HepG2 (cell line): Measurements from ENCODE around the gene CUL4A. TPM values are rescaled to one million over a fixed set of nuclear protein-coding genes. Genes with fewer than 3 reads are reported as not detected.

Source experiments
- ELF4 ChIP-seq: sonication (generic); formaldehyde crosslinking; IDR thresholded peaks from 2 replicates; pipeline ENCODE4 v1.5.0; 2020; ENCODE audit warnings: missing genetic modification reagents, mild to moderate bottlenecking, moderate library complexity, borderline replicate concordance
- KLF13 ChIP-seq: sonication (generic); formaldehyde crosslinking; IDR thresholded peaks from 2 replicates; pipeline ENCODE4 v1.4.0; 2020; ENCODE audit warnings: mild to moderate bottlenecking, missing genetic modification reagents
- NR2F2 ChIP-seq: IDR thresholded peaks from 2 replicates; pipeline ENCODE4 v1.6.1; 2012; ENCODE audit warnings: low read depth, inconsistent platforms, borderline replicate concordance
- RFXANK ChIP-seq: IDR thresholded peaks from 2 replicates; pipeline ENCODE4 v1.6.1; 2016
- TBX2 ChIP-seq: sonication (generic); formaldehyde crosslinking; IDR thresholded peaks from 2 replicates; pipeline ENCODE4 v1.5.0; 2020; ENCODE audit warnings: missing genetic modification reagents, mild to moderate bottlenecking, borderline replicate concordance
- ZBTB21 ChIP-seq: sonication (generic); formaldehyde crosslinking; IDR thresholded peaks from 2 replicates; pipeline ENCODE4 v1.4.0; 2020; ENCODE audit warnings: missing genetic modification reagents
- ZBTB38 ChIP-seq: sonication (generic); formaldehyde crosslinking; IDR thresholded peaks from 2 replicates; pipeline ENCODE4 v1.5.1; 2020; ENCODE audit warnings: mild to moderate bottlenecking, missing genetic modification reagents
- ZMAT3 ChIP-seq: sonication (generic); formaldehyde crosslinking; conservative IDR thresholded peaks from 2 replicates; pipeline ENCODE4 v1.7.0; 2021; ENCODE audit warnings: missing genetic modification reagents
- ZNF337 ChIP-seq: sonication (generic); formaldehyde crosslinking; IDR thresholded peaks from 2 replicates; pipeline ENCODE4 v1.5.1; 2020; ENCODE audit warnings: missing genetic modification reagents, low read depth, mild to moderate bottlenecking, borderline replicate concordance
- ZNF33A ChIP-seq: sonication (generic); formaldehyde crosslinking; IDR thresholded peaks from 2 replicates; pipeline ENCODE4 v1.5.1; 2020; ENCODE audit warnings: missing genetic modification reagents, mild to moderate bottlenecking, moderate library complexity, borderline replicate concordance
- ZNF354B ChIP-seq: sonication (generic); formaldehyde crosslinking; IDR thresholded peaks from 2 replicates; pipeline ENCODE4 v1.8.0; 2022; ENCODE audit warnings: mild to moderate bottlenecking, missing genetic modification reagents
- ZNF577 ChIP-seq: sonication (generic); formaldehyde crosslinking; IDR thresholded peaks from 2 replicates; pipeline ENCODE4 v1.4.0; 2020; ENCODE audit warnings: mild to moderate bottlenecking, low read depth, missing genetic modification reagents, borderline replicate concordance
- ZSCAN21 ChIP-seq: sonication (generic); formaldehyde crosslinking; IDR thresholded peaks from 2 replicates; pipeline ENCODE4 v1.8.0; 2022; ENCODE audit warnings: mild to moderate bottlenecking, missing genetic modification reagents, moderate library complexity, borderline replicate concordance
- polyA plus RNA-seq, 8 experiments: library from polyadenylated mRNA; depleted of rRNA in 3 of 8; stranded (reverse) in 7 of 8; unstranded in 1 of 8; fragments of >200 nt; fragmentation: Illumina TruSeq in 4 of 8; extraction: Trizol in 4 of 8; gene quantifications; 2 replicates each; pipeline versions ENCODE4 v1.2.1 to v1.2.3, GENCODE V29; 2011 to 2016; ENCODE audit warnings: low read depth in 4 of 8, missing spikeins in 1 of 8, mixed read lengths in 1 of 8; ENCODE audit not compliant: insufficient read depth in 1 of 8
- total RNA-seq, 5 experiments: library from RNA; depleted of rRNA; stranded (reverse); fragments of >200 nt; fragmentation: Illumina TruSeq; extraction: Trizol; gene quantifications; 2 replicates each; pipeline ENCODE4 v1.2.3, GENCODE V29; 2016; ENCODE audit warnings: low read depth in 1 of 5
- TF ChIP-seq, protein P1 (sequence below): sonication (generic); formaldehyde crosslinking; IDR thresholded peaks from 2 replicates; pipeline ENCODE4 v1.5.1; 2020; ENCODE audit warnings: mild to moderate bottlenecking, missing genetic modification reagents, borderline replicate concordance
- TF ChIP-seq, protein P2 (sequence below): sonication (generic); formaldehyde crosslinking; IDR thresholded peaks from 2 replicates; pipeline ENCODE4 v1.4.0; 2020; ENCODE audit warnings: missing genetic modification reagents
- TF ChIP-seq, protein P3 (sequence below): sonication (generic); formaldehyde crosslinking; IDR thresholded peaks from 2 replicates; pipeline ENCODE4 v1.5.0; 2020; ENCODE audit warnings: missing genetic modification reagents
- TF ChIP-seq, protein P4 (sequence below): sonication (generic); formaldehyde crosslinking; IDR thresholded peaks from 2 replicates; pipeline ENCODE4 v1.8.1; 2023; ENCODE audit warnings: mild to moderate bottlenecking, moderate library complexity, missing genetic modification reagents
- TF ChIP-seq, protein P5 (sequence below): sonication (generic); formaldehyde crosslinking; IDR thresholded peaks from 2 replicates; pipeline ENCODE4 v1.8.1; 2023; ENCODE audit warnings: mild to moderate bottlenecking, missing genetic modification reagents, borderline replicate concordance
- TF ChIP-seq, protein P6 (sequence below): sonication (generic); formaldehyde crosslinking; IDR thresholded peaks from 2 replicates; pipeline ENCODE4 v1.5.1; 2020; ENCODE audit warnings: missing genetic modification reagents, mild to moderate bottlenecking, borderline replicate concordance

The CUL4A gene
- total and polyA plus RNA-seq, 2 of the 13 experiments (the other 11 are each of a cell fraction or from before 2014, with no cell fraction given) = 51.2 to 75.3 TPM

DNA sequence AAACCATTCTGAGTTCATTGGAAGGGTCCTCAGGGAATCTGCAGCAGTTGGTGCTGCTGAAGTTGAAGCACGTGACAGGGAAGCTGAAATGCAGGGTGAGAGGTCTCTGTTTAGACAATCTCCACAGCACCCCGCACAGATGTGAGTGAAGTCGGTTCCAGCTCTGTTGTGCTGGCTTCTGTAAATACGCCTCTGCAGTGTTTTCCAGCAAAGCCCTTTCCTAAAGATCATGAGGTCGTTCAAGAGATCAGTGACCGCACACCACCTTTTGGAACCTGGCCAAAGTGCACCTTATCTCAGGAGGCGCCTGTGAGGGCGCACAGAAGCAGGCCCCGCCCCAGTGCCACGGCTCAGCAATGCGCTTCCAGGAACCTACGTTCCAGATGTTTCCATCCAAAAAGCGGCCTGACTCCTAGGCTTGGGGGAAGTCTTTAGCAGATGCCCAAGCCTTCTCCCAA, 10.8 kb downstream of the CUL4A start (continued):
- TF ChIP-seq, protein P1, sequence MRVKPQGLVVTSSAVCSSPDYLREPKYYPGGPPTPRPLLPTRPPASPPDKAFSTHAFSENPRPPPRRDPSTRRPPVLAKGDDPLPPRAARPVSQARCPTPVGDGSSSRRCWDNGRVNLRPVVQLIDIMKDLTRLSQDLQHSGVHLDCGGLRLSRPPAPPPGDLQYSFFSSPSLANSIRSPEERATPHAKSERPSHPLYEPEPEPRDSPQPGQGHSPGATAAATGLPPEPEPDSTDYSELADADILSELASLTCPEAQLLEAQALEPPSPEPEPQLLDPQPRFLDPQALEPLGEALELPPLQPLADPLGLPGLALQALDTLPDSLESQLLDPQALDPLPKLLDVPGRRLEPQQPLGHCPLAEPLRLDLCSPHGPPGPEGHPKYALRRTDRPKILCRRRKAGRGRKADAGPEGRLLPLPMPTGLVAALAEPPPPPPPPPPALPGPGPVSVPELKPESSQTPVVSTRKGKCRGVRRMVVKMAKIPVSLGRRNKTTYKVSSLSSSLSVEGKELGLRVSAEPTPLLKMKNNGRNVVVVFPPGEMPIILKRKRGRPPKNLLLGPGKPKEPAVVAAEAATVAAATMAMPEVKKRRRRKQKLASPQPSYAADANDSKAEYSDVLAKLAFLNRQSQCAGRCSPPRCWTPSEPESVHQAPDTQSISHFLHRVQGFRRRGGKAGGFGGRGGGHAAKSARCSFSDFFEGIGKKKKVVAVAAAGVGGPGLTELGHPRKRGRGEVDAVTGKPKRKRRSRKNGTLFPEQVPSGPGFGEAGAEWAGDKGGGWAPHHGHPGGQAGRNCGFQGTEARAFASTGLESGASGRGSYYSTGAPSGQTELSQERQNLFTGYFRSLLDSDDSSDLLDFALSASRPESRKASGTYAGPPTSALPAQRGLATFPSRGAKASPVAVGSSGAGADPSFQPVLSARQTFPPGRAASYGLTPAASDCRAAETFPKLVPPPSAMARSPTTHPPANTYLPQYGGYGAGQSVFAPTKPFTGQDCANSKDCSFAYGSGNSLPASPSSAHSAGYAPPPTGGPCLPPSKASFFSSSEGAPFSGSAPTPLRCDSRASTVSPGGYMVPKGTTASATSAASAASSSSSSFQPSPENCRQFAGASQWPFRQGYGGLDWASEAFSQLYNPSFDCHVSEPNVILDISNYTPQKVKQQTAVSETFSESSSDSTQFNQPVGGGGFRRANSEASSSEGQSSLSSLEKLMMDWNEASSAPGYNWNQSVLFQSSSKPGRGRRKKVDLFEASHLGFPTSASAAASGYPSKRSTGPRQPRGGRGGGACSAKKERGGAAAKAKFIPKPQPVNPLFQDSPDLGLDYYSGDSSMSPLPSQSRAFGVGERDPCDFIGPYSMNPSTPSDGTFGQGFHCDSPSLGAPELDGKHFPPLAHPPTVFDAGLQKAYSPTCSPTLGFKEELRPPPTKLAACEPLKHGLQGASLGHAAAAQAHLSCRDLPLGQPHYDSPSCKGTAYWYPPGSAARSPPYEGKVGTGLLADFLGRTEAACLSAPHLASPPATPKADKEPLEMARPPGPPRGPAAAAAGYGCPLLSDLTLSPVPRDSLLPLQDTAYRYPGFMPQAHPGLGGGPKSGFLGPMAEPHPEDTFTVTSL (CRISPR knock-in tag) = peak; percentile 26
- TF ChIP-seq, protein P2, sequence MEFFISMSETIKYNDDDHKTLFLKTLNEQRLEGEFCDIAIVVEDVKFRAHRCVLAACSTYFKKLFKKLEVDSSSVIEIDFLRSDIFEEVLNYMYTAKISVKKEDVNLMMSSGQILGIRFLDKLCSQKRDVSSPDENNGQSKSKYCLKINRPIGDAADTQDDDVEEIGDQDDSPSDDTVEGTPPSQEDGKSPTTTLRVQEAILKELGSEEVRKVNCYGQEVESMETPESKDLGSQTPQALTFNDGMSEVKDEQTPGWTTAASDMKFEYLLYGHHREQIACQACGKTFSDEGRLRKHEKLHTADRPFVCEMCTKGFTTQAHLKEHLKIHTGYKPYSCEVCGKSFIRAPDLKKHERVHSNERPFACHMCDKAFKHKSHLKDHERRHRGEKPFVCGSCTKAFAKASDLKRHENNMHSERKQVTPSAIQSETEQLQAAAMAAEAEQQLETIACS (CRISPR knock-in tag) = no peak
- TF ChIP-seq, protein P3, sequence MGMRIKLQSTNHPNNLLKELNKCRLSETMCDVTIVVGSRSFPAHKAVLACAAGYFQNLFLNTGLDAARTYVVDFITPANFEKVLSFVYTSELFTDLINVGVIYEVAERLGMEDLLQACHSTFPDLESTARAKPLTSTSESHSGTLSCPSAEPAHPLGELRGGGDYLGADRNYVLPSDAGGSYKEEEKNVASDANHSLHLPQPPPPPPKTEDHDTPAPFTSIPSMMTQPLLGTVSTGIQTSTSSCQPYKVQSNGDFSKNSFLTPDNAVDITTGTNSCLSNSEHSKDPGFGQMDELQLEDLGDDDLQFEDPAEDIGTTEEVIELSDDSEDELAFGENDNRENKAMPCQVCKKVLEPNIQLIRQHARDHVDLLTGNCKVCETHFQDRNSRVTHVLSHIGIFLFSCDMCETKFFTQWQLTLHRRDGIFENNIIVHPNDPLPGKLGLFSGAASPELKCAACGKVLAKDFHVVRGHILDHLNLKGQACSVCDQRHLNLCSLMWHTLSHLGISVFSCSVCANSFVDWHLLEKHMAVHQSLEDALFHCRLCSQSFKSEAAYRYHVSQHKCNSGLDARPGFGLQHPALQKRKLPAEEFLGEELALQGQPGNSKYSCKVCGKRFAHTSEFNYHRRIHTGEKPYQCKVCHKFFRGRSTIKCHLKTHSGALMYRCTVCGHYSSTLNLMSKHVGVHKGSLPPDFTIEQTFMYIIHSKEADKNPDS (CRISPR knock-in tag) = no peak
- TF ChIP-seq NR2F2 = peak; percentile 90
- TF ChIP-seq, protein P4, sequence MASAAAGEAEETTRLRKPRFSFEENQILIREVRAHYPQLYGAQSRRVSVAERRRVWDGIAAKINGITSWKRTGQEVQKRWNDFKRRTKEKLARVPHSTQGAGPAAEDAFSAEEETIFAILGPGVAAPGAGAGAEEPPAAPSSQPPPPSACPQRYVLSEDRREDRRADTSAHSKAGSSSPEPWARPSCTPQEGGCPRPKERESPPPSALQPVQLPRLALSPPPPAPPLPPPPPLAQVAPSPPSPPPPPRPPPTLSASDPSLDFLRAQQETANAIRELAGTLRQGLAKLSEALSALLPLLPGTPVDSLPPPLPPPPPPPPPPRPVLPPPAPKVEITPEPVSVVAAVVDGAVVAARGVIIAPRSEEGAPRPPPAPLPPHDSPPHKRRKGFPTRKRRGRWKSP (CRISPR knock-in tag) = no peak
- TF ChIP-seq TBX2 (CRISPR knock-in tag) = peak; percentile 83
- 0 out of 2 replicates have a peak, but pooled peaks have one; percentile 31 for TF ChIP-seq ZMAT3 (CRISPR knock-in tag)
- TF ChIP-seq RFXANK (CRISPR knock-in tag) = no peak
- TF ChIP-seq ZBTB21 (CRISPR knock-in tag) = no peak
- TF ChIP-seq ZNF577 = no peak
- TF ChIP-seq ZBTB38 (CRISPR knock-in tag) = peak; percentile 94
- no peak for TF ChIP-seq ZSCAN21 (CRISPR knock-in tag)
- no peak for TF ChIP-seq ZNF354B
- TF ChIP-seq, protein P5, sequence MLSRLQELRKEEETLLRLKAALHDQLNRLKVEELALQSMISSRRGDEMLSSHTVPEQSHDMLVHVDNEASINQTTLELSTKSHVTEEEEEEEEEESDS = no peak
- TF ChIP-seq, protein P6, sequence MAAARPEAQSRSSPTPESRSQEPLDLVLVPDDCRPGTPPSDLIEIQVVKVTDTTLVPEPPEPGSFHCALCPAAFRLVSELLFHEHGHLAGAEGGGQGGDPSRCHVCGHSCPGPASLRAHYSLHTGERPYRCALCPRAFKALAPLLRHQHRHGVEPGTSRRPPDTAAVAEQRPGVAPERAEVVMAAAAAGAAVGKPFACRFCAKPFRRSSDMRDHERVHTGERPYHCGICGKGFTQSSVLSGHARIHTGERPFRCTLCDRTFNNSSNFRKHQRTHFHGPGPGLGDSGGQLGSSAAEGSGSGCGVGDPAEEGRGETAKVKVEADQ (CRISPR knock-in tag) = no peak
- no peak for TF ChIP-seq KLF13
- no peak for TF ChIP-seq ZNF337 (CRISPR knock-in tag)
- TF ChIP-seq ZNF33A (CRISPR knock-in tag) = no peak
- no peak for TF ChIP-seq ELF4 (CRISPR knock-in tag)
